Stomach (tissue), 9 donors: ENCODE data around the gene CD209. TPM values are rescaled to one million over a fixed set of nuclear protein-coding genes. Genes with fewer than 3 reads are reported as not detected.

Source experiments
- DNase-seq, 2 donors: peaks; one replicate each; pipeline versions ENCODE4 v3.0.0 to v3.0.0-alpha.2; 2013 to 2019
- H3K27ac ChIP-seq, 5 donors: fragments of 200-600 bp in 4 of 5; sonication (generic) in 4 of 5; one replicate each; pipeline ENCODE4 v1.5.1; 2013 to 2019; ENCODE audit warnings: mild to moderate bottlenecking in 1 of 5, moderate library complexity in 1 of 5
- H3K27me3 ChIP-seq, 3 donors: fragments of 200-600 bp; sonication (generic); one replicate each; pipeline ENCODE4 v1.5.1; 2017 to 2019; ENCODE audit warnings: mixed run types in 1 of 3
- H3K36me3 ChIP-seq, 4 donors: fragments of 200-600 bp; sonication (generic); 1 replicate in 3 of 4; 2 replicates in 1 of 4; pipeline ENCODE4 v1.5.1; 2016 to 2019
- H3K4me1 ChIP-seq, 4 donors: fragments of 200-600 bp; sonication (generic); one replicate each; pipeline ENCODE4 v1.5.1; 2016 to 2019
- H3K4me3 ChIP-seq, 4 donors: fragments of 200-600 bp; sonication (generic) in 3 of 4; one replicate each; pipeline ENCODE4 v1.5.1; 2016 to 2019; ENCODE audit warnings: mild to moderate bottlenecking in 1 of 4
- H3K9me3 ChIP-seq, 4 donors: fragments of 200-600 bp; sonication (generic); one replicate each; pipeline ENCODE4 v1.5.1; 2016 to 2019
- CTCF ChIP-seq, 7 experiments: fragments of 450-650 bp in 4 of 7; fragments of 200-600 bp in 3 of 7; sonication (generic) in 3 of 7; IDR thresholded peaks; one replicate each; pipeline ENCODE4 v1.5.1; 2016 to 2019; ENCODE audit warnings: antibody characterized with exemption in 7 of 7, control low read depth in 2 of 7, mild to moderate bottlenecking in 1 of 7
- EP300 ChIP-seq: sonication (generic); formaldehyde crosslinking; IDR thresholded peaks from one replicate; pipeline ENCODE4 v1.6.1; 2017; ENCODE audit warnings: antibody characterized with exemption
- POLR2A ChIP-seq, 4 donors: fragments of 450-650 bp; IDR thresholded peaks; one replicate each; pipeline ENCODE4 v1.6.1; 2016; ENCODE audit warnings: antibody characterized with exemption in 4 of 4, control low read depth in 2 of 4, mild to moderate bottlenecking in 1 of 4, moderate library complexity in 1 of 4
- POLR2AphosphoS5 ChIP-seq, 3 donors: sonication (generic); formaldehyde crosslinking; IDR thresholded peaks; one replicate each; pipeline ENCODE4 v1.6.1; 2016; ENCODE audit warnings: antibody characterized with exemption in 3 of 3
- WGBS, 5 donors: extraction: QIAGEN DNeasy Blood & Tissue Kit in 3 of 5; methylation state at CpG; one replicate each; pipeline versions ENCODE4 v1.1.5 to v1.1.7; 2013 to 2018; 5-methylcytosine and 5-hydroxymethylcytosine counted together
- intact Hi-C: fragments of 100-400 bp; cut with DNase I; formaldehyde crosslinking; loops from one replicate; pipeline ENCODE4 v1.15.1; 2023; ENCODE audit warnings: low total_unique reads
- polyA plus RNA-seq, 3 donors: library from polyadenylated mRNA; stranded (reverse); fragments of 200-250 nt; gene quantifications; one replicate each; pipeline ENCODE4 v1.2.3, GENCODE V29; 2013
- total RNA-seq, 5 donors: library from RNA; depleted of rRNA; stranded (reverse); fragments of >200 nt; gene quantifications; one replicate each; pipeline versions ENCODE4 v1.1.0 to v1.2.3, GENCODE V29; 2014 to 2016
- donor health status: healthy with polysubstance abuse.
- donor health status: Bipolar disorder and iron deficiency.
- donor health status: healthy.

Gene CD209
- total and polyA plus RNA-seq, 8 donors = 0.38 to 51.9 (median 3.7) TPM

DNA sequence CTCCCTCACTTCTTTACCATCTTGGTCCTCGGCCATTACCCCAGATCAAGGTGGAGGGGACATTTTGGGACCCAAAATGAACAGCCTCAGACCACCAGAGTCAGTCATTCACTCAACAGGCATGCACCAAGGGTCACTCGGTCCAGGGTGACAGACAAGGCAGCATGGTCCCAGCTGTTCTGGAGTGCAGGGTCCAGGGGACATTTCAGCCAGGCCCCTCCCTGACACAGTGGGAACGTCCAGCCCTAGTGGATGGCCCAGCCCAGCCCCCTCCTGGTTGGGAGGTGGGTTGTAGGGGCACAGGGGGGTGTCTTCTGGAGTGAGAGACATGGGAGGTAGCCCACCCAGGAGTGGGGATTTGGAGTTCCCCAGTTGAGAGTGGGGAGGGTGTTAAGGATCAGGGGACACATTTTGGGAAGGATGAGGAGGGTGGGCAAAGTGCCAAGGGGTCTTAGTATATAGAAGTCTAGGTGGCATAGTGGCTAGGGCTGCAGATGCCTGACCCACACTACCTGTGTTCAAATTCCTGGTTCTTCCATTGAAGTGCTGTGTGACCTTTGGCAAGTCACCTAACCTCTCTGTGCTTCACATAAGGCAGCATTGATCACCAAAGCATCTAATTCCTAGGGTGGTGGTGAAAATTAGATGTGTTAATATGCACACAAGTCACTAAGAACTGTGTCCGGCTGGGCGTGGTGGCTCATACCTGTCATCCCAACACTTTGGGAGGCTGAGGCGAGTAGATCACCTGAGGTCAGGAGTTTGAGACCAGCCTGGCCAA, 42.9 kb downstream of the CD209 start:
- 52 to 76% (median 71%) methylated on average over 6 of the region's 6 CpGs for WGBS, 5 donors
- no peak for DNase-seq
- H3K27ac ChIP-seq = no peak overlapping the region
- H3K27me3 ChIP-seq = peaks cover 0 to 56% (median 10%) of the 10 kb centered on the region in 3 donors
- no peaks in the 10 kb centered on the region for H3K36me3 ChIP-seq
- no peak for TF ChIP-seq POLR2AphosphoS5 (IDR thresholded peaks at IDR 0.05)
- TF ChIP-seq EP300 = no peak
- TF ChIP-seq POLR2A (IDR thresholded peaks at IDR 0.05) = no peak
- TF ChIP-seq CTCF (IDR thresholded peaks at IDR 0.05) = no peak
- H3K9me3 ChIP-seq = no peaks in the 10 kb centered on the region
- intact Hi-C loops = no loop called here
- no peak overlapping the region for H3K4me3 ChIP-seq
- peaks cover 0 to 9% (median 0%) of the 10 kb centered on the region in 4 donors for H3K4me1 ChIP-seq

- intact Hi-C loops = no loop called here
- WGBS, 5 donors = 57 to 77% (median 69%) methylated on average over 8 of the region's 8 CpGs
- TF ChIP-seq POLR2A (IDR thresholded peaks at IDR 0.05) (no peak), EP300 (no peak), POLR2AphosphoS5 (IDR thresholded peaks at IDR 0.05) (no peak), CTCF (IDR thresholded peaks at IDR 0.05) (no peak)
- Histone ChIP-seq H3K9me3 (no peaks in the 10 kb centered on the region), H3K4me3 (no peak overlapping the region), H3K36me3 (no peaks in the 10 kb centered on the region), H3K4me1 (peaks cover 0 to 9% (median 0%) of the 10 kb centered on the region in 4 donors), H3K27ac (no peak overlapping the region), H3K27me3 (peaks cover under 1 to 67% (median 18%) of the 10 kb centered on the region in 3 donors)
- no peak for DNase-seq
Observed at GRCh38 chr19:7703332-7703731, 44.0 kb downstream of the CD209 start.

DNA sequence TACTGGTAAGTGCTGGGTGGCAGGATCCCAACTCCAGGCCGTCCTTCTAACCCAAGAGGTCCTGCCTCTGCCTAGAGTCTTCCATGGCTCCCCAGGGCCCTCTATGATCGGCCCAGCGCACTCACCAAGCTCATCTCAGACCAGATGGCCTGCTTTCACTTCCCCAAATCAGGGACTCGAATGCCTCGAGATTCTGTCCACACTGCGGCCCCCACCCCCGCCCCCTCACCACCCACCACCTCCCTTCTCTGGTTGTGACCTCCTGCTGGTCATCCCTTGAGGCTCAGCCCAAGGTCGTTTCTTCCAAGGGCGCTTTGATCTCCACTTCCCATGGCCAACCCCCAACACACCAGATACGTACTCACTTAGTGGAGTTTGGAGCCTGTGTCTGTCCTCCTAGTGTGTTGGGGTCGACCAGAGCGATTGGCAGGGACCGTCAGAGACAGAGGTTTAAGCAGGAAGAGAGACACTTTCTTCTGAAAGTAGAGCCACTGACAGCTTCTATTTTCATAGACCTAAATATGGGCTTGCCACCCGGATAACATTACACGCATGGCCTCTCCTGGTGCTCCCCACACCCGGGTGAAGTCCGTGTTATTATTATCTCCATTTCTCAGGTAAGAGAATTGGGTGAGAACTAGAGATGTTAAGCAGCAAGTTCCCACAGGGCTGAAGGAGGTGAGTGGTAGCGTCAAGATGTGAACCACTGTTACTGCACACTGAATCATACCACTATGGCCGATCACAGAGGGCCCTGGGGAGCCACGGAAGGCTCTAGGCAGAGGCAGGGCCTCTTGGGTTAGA, 45.5 kb downstream of the CD209 start, which contains the start of gene FCER2:
Gene FCER2, minus strand, starts transcription at position 478 of the 804 bp plus-strand sequence. CDS start 2,371 bp downstream, outside the sequence.
- TF ChIP-seq CTCF (IDR thresholded peaks at IDR 0.05) = no peak
- TF ChIP-seq POLR2AphosphoS5 (IDR thresholded peaks at IDR 0.05) = no peak
- TF ChIP-seq POLR2A (IDR thresholded peaks at IDR 0.05) = no peak
- TF ChIP-seq EP300 = no peak
- Histone ChIP-seq H3K27ac (no peak within 1 kb of the TSS), H3K4me3 (no peak within 1 kb of the TSS), H3K27me3 (peaks cover 4 to 82% (median 29%) of the 10 kb centered on the region in 3 donors), H3K36me3 (no peaks in the 10 kb centered on the region), H3K4me1 (peaks cover 0 to 9% (median 0%) of the 10 kb centered on the region in 4 donors), H3K9me3 (no peaks in the 10 kb centered on the region)
- 54 to 59% (median 59%) methylated on average over 18 to 20 of the region's 20 CpGs for WGBS, 5 donors
- intact Hi-C loops = no loop called here
- no peak for DNase-seq

DNA sequence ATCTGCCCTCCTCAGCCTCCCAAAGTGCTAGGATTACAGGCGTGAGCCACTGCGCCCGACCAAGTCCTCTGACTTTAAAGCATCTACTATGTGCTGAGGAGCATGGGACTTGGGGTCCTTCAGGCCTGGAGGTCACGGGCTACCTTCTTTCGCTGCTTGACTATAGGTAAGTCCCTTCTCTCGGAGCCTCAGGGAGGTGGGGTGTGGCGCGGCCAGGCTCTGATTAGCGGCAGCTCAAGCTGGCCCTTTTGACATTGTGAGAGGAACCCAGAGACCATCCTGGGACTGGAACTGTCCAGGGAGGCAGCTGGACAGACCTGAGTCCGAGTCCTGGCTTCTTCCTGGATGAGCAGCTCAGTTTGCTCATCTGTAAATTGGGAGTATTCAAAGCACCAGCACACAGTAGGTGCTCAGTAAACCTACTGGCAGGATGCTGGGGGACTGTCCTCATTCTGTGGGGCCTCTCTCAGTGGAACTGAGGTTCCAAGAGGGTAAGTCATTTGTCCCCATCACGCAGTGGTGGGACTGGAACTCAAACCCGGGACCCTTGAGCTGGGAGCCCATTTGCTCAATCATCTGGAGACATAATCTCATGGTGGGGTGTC, 46.2 kb downstream of the CD209 start:
- Histone ChIP-seq H3K9me3 (no peaks in the 10 kb centered on the region), H3K27me3 (peaks cover 4 to 89% (median 35%) of the 10 kb centered on the region in 3 donors), H3K4me1 (peaks cover 0 to 6% (median 0%) of the 10 kb centered on the region in 4 donors), H3K4me3 (no peak overlapping the region), H3K36me3 (no peaks in the 10 kb centered on the region), H3K27ac (no peak overlapping the region)
- intact Hi-C loops = no loop called here
- TF ChIP-seq POLR2A (IDR thresholded peaks at IDR 0.05) (no peak), CTCF (IDR thresholded peaks at IDR 0.05) (no peak), POLR2AphosphoS5 (IDR thresholded peaks at IDR 0.05) (no peak), EP300 (no peak)
- no peak for DNase-seq
- 86 to 100% (median 90%) methylated on average over 1 to 12 of the region's 12 CpGs for WGBS, 5 donors
